Astrocyte of the cerebellum (primary cell): ENCODE measurements around the gene FOXD2.

Source experiments
- DNase-seq: peaks from one replicate; pipeline ENCODE4 v3.0.0-alpha.2; 2011; ENCODE audit warnings: low read depth
- H3K4me3 ChIP-seq: 2 replicates; pipeline ENCODE4 v1.5.1; 2011; ENCODE audit warnings: mild to moderate bottlenecking, low read depth, low read length, moderate library complexity
- CTCF ChIP-seq: IDR thresholded peaks from 2 replicates; pipeline ENCODE4 v1.5.1; 2012; ENCODE audit warnings: low read length, low read depth, moderate library complexity, mild to moderate bottlenecking; ENCODE audit errors: missing control alignments
- in situ Hi-C: cut with HindIII; loops from 2 replicates; pipeline ENCODE4 v1.10.0; 2017; ENCODE audit warnings: low sequenced_read_pairs

The FOXD2 gene

GRCh38 chr1:47437447-47438164 lies at the start of gene FOXD2:
FOXD2 (plus strand) TSS chr1:47438044; CDS start chr1:47438136, 92 bp downstream.
- in situ Hi-C loops = no loop called here
- DNase-seq = no peak
- TF ChIP-seq CTCF = peak; percentile 65
- H3K4me3 ChIP-seq = peak within 1 kb of the TSS; percentile 46

GRCh38 chr1:47388891-47389238 lies 49.0 kb upstream of the FOXD2 start:
- in situ Hi-C loops = no loop called here
- H3K4me3 ChIP-seq = no peak overlapping the region
- peak; percentile 80 for TF ChIP-seq CTCF
- DNase-seq = peak; percentile 20

GRCh38 chr1:47389731-47390130 lies 48.1 kb upstream of the FOXD2 start:
- in situ Hi-C loops = no loop called here
- H3K4me3 ChIP-seq = no peak overlapping the region
- DNase-seq = no peak
- TF ChIP-seq CTCF = no peak

- no peak for TF ChIP-seq CTCF
- in situ Hi-C loops = no loop called here
Observed at GRCh38 chr1:47390843-47391242, 47.0 kb upstream of the FOXD2 start.

GRCh38 chr1:47393141-47393540 lies 44.7 kb upstream of the FOXD2 start:
- no peak for TF ChIP-seq CTCF
- no peak overlapping the region for H3K4me3 ChIP-seq
- in situ Hi-C loops = no loop called here
- no peak for DNase-seq

More at GRCh38 chr1:47390843-47391242, 47.0 kb upstream of the FOXD2 start:
- no peak for DNase-seq
- H3K4me3 ChIP-seq = no peak overlapping the region

- DNase-seq = no peak
- in situ Hi-C loops = no loop called here
- no peak for TF ChIP-seq CTCF
- H3K4me3 ChIP-seq = no peak overlapping the region
Observed at GRCh38 chr1:47395433-47395832, 42.4 kb upstream of the FOXD2 start.
